HG02981 (cell line): Measurements from ENCODE around the gene PAAF1.

Experiments
- ATAC-seq: cut with Tn5 transposase; IDR thresholded peaks from one replicate; pipeline ENCODE4 v1.9.1; 2021; ENCODE audit warnings: mild to moderate bottlenecking, moderate library complexity; ENCODE audit not compliant: unreplicated experiment

Gene PAAF1

GRCh38 chr11:73944085-73944484 is 67.3 kb downstream of the PAAF1 start:
- no peak for ATAC-seq

GRCh38 chr11:73944901-73945300 is 68.1 kb downstream of the PAAF1 start:
- no peak for ATAC-seq

GRCh38 chr11:73945396-73945795 is 68.6 kb downstream of the PAAF1 start:
- ATAC-seq = no peak

- no peak for ATAC-seq
These were observed 70.1 kb downstream of the PAAF1 start for GRCh38 chr11:73946798-73947458.

- ATAC-seq = no peak
These were observed 72.4 kb downstream of the PAAF1 start for GRCh38 chr11:73949246-73949645.

GRCh38 chr11:73949912-73950311 is 73.1 kb downstream of the PAAF1 start:
- no peak for ATAC-seq

GRCh38 chr11:73950869-73951710 is 74.3 kb downstream of the PAAF1 start, which contains the start of gene DNAJB13:
Gene DNAJB13, plus strand, starts transcription at chr11:73951026. Its CDS starts 44 bp downstream, at chr11:73951070.
- peak; percentile 89 for ATAC-seq

GRCh38 chr11:73951797-73952196 is 75.0 kb downstream of the PAAF1 start:
- no peak for ATAC-seq

- ATAC-seq = no peak
These were observed 80.3 kb downstream of the PAAF1 start for GRCh38 chr11:73956876-73957653.

GRCh38 chr11:73957654-73958361 is 81.0 kb downstream of the PAAF1 start:
- no peak for ATAC-seq

- no peak for ATAC-seq
These were observed 81.8 kb downstream of the PAAF1 start for GRCh38 chr11:73958521-73959141.

- no peak for ATAC-seq
These were observed 84.5 kb downstream of the PAAF1 start for GRCh38 chr11:73961321-73961720.

- no peak for ATAC-seq
These were observed 85.4 kb downstream of the PAAF1 start for GRCh38 chr11:73962101-73962705.

- ATAC-seq = no peak
These were observed 87.1 kb downstream of the PAAF1 start for GRCh38 chr11:73963861-73964260.

GRCh38 chr11:73965076-73965763 is 88.4 kb downstream of the PAAF1 start:
- ATAC-seq = no peak

GRCh38 chr11:73965764-73966121 is 88.9 kb downstream of the PAAF1 start:
- no peak for ATAC-seq

GRCh38 chr11:73968356-73968966 is 91.7 kb downstream of the PAAF1 start:
- no peak for ATAC-seq

GRCh38 chr11:73969091-73969490 is 92.3 kb downstream of the PAAF1 start:
- no peak for ATAC-seq
